Gastroesophageal sphincter (tissue), 3 donors: ENCODE data around the gene JARID2.

Source experiments
- EP300 ChIP-seq: sonication (generic); formaldehyde crosslinking; IDR thresholded peaks from one replicate; pipeline ENCODE4 v1.6.1; 2017; ENCODE audit warnings: antibody characterized with exemption, mild to moderate bottlenecking
- POLR2A ChIP-seq, 2 donors: fragments of 450-650 bp; IDR thresholded peaks; one replicate each; pipeline ENCODE4 v1.6.1; 2017; ENCODE audit warnings: antibody characterized with exemption in 2 of 2, mild to moderate bottlenecking in 2 of 2, moderate library complexity in 1 of 2
- POLR2AphosphoS5 ChIP-seq: sonication (generic); formaldehyde crosslinking; IDR thresholded peaks from one replicate; pipeline ENCODE4 v1.6.1; 2017; ENCODE audit warnings: antibody characterized with exemption
- TF ChIP-seq, protein P1 (sequence below), 4 experiments: fragments of 200-600 bp in 2 of 4; fragments of 450-650 bp in 2 of 4; sonication (generic) in 1 of 4; IDR thresholded peaks; one replicate each; pipeline ENCODE4 v1.5.1; 2017 to 2019; ENCODE audit warnings: antibody characterized with exemption in 4 of 4, mild to moderate bottlenecking in 2 of 4, moderate library complexity in 2 of 4

DNA sequence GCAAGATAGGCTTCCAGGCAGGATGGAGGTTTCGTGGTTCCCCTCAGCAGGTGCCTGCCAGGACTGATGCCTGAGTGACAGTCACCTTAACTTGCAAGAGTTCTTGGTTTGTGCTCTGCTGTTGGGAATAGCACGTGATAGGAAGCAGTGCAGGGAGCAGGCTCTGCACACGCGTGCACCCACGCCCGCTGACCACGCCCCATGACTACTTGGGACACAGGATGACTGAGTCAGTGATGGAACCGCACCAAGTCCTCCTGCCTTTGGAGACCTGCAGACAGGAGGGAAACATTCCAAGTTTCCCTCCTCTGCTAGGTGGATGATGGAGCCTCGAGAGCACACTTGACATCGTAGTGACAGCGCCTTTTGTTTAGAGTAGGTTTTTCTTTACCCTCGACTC lies 252.8 kb downstream of the JARID2 start:
- TF ChIP-seq, protein P1, sequence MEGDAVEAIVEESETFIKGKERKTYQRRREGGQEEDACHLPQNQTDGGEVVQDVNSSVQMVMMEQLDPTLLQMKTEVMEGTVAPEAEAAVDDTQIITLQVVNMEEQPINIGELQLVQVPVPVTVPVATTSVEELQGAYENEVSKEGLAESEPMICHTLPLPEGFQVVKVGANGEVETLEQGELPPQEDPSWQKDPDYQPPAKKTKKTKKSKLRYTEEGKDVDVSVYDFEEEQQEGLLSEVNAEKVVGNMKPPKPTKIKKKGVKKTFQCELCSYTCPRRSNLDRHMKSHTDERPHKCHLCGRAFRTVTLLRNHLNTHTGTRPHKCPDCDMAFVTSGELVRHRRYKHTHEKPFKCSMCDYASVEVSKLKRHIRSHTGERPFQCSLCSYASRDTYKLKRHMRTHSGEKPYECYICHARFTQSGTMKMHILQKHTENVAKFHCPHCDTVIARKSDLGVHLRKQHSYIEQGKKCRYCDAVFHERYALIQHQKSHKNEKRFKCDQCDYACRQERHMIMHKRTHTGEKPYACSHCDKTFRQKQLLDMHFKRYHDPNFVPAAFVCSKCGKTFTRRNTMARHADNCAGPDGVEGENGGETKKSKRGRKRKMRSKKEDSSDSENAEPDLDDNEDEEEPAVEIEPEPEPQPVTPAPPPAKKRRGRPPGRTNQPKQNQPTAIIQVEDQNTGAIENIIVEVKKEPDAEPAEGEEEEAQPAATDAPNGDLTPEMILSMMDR (IDR thresholded peaks at IDR 0.05), result no peak
- TF ChIP-seq EP300 (no peak), POLR2AphosphoS5 (no peak), POLR2A (IDR thresholded peaks at IDR 0.05) (no peak)
